ENCODE data around the gene C1R.

The C1R gene

GRCh38 chr12:7061138-7061537 is 31.1 kb downstream of the C1R start:
- H3K36me3 ChIP-seq (ENCODE audit: control insufficient read depth in 2 of 2, insufficient read depth in 1 of 2, low read length in 2 of 2) = no peaks in the 10 kb centered on the region
- TF ChIP-seq ZNF654 (tag by site-specific recombination; IDR thresholded peaks at IDR 0.05; ENCODE audit: low read depth) = no peak
- TF ChIP-seq ZNF214 (tag by site-specific recombination; IDR thresholded peaks at IDR 0.05; ENCODE audit: borderline replicate concordance) = no peak
- TF ChIP-seq ZNF157 (tag by site-specific recombination; IDR thresholded peaks at IDR 0.05) = no peak
- TF ChIP-seq ZNF501 (tag by site-specific recombination; IDR thresholded peaks at IDR 0.05) = no peak
- TF ChIP-seq, protein P1, sequence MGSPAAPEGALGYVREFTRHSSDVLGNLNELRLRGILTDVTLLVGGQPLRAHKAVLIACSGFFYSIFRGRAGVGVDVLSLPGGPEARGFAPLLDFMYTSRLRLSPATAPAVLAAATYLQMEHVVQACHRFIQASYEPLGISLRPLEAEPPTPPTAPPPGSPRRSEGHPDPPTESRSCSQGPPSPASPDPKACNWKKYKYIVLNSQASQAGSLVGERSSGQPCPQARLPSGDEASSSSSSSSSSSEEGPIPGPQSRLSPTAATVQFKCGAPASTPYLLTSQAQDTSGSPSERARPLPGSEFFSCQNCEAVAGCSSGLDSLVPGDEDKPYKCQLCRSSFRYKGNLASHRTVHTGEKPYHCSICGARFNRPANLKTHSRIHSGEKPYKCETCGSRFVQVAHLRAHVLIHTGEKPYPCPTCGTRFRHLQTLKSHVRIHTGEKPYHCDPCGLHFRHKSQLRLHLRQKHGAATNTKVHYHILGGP (tag by site-specific recombination; IDR thresholded peaks at IDR 0.05) = no peak
- TF ChIP-seq ZNF112 (tag by site-specific recombination; IDR thresholded peaks at IDR 0.05) = no peak
- ChIA-PET POLR2A (no interaction called here), CTCF (interaction anchor here (0.6 to 1.2 kb wide), 5 partner anchors 22 to 1808 kb away, joined by 3 to 6 read pairs (median 4); no protein-coding TSS in a partner anchor)
- H3K4me1 ChIP-seq (ENCODE audit: control insufficient read depth, insufficient read depth, low read length) = no peaks in the 10 kb centered on the region
- H3K4me3 ChIP-seq (ENCODE audit: low read depth, low read length) = no peak overlapping the region
- H3K27ac ChIP-seq (ENCODE audit: extremely low read depth, low read depth, low read length) = no peak overlapping the region
- no peaks in the 10 kb centered on the region for H3K9me3 ChIP-seq (ENCODE audit: control insufficient read depth, insufficient read depth, low read depth, low read length)

- CTCF ChIA-PET = interaction anchor here (0.6 to 2.5 kb wide), 5 partner anchors 21 to 1808 kb away, joined by 3 to 8 read pairs (median 4); no protein-coding TSS in a partner anchor
- H3K9me3 ChIP-seq (ENCODE audit: control insufficient read depth, insufficient read depth, low read depth, low read length) = no peaks in the 10 kb centered on the region
- POLR2A ChIA-PET = no interaction called here
Observed at GRCh38 chr12:7060353-7060954, 31.8 kb downstream of the C1R start, which contains the start of gene C1S. C1S (plus strand) TSS chr12:7060718; CDS start chr12:7061913, 1,195 bp downstream.

DNA sequence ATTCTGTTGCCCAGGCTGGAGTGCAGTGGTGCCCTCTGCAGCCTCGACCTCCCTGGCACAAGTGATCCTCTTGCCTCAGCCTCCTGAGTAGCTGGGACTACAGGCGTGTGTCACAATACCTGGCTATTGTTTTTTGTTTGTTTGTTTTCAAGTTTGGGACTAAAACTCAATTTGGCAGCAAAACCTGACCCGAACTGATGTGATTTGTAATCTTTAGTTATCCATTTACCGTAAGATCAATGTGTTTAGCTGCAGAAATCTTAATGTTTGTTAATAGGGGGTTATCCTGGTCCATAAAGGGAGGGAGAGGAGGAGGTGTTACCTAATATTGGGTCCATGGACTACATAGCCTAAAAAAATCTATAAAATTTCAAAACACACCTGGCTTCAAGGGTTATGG is 32.5 kb downstream of the C1R start:
- H3K36me3 ChIP-seq (ENCODE audit: control insufficient read depth in 2 of 2, insufficient read depth in 1 of 2, low read length in 2 of 2) = no peaks in the 10 kb centered on the region
- ChIA-PET POLR2A (no interaction called here), CTCF (interaction anchor here (0.7 to 2.5 kb wide), 5 partner anchors 17 to 97 kb away, joined by 3 to 8 read pairs (median 4); partner anchors contain the start of gene C1RL)
- no peaks in the 10 kb centered on the region for H3K4me1 ChIP-seq (ENCODE audit: control insufficient read depth, insufficient read depth, low read length)
- no peak overlapping the region for H3K4me3 ChIP-seq (ENCODE audit: low read depth, low read length)
- H3K9me3 ChIP-seq (ENCODE audit: control insufficient read depth, insufficient read depth, low read depth, low read length) = no peaks in the 10 kb centered on the region
- no peak overlapping the region for H3K27ac ChIP-seq (ENCODE audit: extremely low read depth, low read depth, low read length)
- no peak for TF ChIP-seq ZNF830 (tag by site-specific recombination; IDR thresholded peaks at IDR 0.05; ENCODE audit: low read depth)
- no peak for TF ChIP-seq ZNF664 (tag by site-specific recombination; IDR thresholded peaks at IDR 0.05)
- TF ChIP-seq ZNF792 (tag by site-specific recombination; IDR thresholded peaks at IDR 0.05) = no peak
- no peak for TF ChIP-seq ZNF600 (tag by site-specific recombination; IDR thresholded peaks at IDR 0.05)
- TF ChIP-seq INSM2 (tag by site-specific recombination; IDR thresholded peaks at IDR 0.05) = no peak
- TF ChIP-seq, protein P2, sequence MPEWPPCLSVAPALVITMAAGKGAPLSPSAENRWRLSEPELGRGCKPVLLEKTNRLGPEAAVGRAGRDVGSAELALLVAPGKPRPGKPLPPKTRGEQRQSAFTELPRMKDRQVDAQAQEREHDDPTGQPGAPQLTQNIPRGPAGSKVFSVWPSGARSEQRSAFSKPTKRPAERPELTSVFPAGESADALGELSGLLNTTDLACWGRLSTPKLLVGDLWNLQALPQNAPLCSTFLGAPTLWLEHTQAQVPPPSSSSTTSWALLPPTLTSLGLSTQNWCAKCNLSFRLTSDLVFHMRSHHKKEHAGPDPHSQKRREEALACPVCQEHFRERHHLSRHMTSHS (tag by site-specific recombination; IDR thresholded peaks at IDR 0.05) = no peak
- TF ChIP-seq ZNF449 (tag by site-specific recombination; IDR thresholded peaks at IDR 0.05) = no peak
- TF ChIP-seq ZNF280D (tag by site-specific recombination; IDR thresholded peaks at IDR 0.05) = no peak
- no peak for TF ChIP-seq ZBTB1 (tag by site-specific recombination; IDR thresholded peaks at IDR 0.05)
- TF ChIP-seq ZNF549 (tag by site-specific recombination; IDR thresholded peaks at IDR 0.05) = no peak

More at GRCh38 chr12:7060353-7060954, 31.8 kb downstream of the C1R start, which contains the start of gene C1S:
- Histone ChIP-seq H3K36me3 (ENCODE audit: control insufficient read depth in 2 of 2, insufficient read depth in 1 of 2, low read length in 2 of 2) (no peaks in the 10 kb centered on the region), H3K4me3 (ENCODE audit: low read depth, low read length) (no peak within 1 kb of the TSS), H3K4me1 (ENCODE audit: control insufficient read depth, insufficient read depth, low read length) (no peaks in the 10 kb centered on the region), H3K27ac (ENCODE audit: extremely low read depth, low read depth, low read length) (no peak within 1 kb of the TSS)
- TF ChIP-seq ZNF248 (tag by site-specific recombination; IDR thresholded peaks at IDR 0.05) = no peak
- TF ChIP-seq, protein P3, sequence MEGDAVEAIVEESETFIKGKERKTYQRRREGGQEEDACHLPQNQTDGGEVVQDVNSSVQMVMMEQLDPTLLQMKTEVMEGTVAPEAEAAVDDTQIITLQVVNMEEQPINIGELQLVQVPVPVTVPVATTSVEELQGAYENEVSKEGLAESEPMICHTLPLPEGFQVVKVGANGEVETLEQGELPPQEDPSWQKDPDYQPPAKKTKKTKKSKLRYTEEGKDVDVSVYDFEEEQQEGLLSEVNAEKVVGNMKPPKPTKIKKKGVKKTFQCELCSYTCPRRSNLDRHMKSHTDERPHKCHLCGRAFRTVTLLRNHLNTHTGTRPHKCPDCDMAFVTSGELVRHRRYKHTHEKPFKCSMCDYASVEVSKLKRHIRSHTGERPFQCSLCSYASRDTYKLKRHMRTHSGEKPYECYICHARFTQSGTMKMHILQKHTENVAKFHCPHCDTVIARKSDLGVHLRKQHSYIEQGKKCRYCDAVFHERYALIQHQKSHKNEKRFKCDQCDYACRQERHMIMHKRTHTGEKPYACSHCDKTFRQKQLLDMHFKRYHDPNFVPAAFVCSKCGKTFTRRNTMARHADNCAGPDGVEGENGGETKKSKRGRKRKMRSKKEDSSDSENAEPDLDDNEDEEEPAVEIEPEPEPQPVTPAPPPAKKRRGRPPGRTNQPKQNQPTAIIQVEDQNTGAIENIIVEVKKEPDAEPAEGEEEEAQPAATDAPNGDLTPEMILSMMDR (tag by site-specific recombination; IDR thresholded peaks at IDR 0.05) = peak; percentile 79; the same call in 1 of the 2 replicates
